HepG2 (cell line): ENCODE data around the gene HSPA1L. TPM values are rescaled to one million over a fixed set of nuclear protein-coding genes. Genes with fewer than 3 reads are reported as not detected.

Experiments
- HDAC2 ChIP-seq: sonication (generic); formaldehyde crosslinking; IDR thresholded peaks from 2 replicates; pipeline ENCODE4 v1.4.0; 2020; ENCODE audit warnings: missing genetic modification reagents
- KAT7 ChIP-seq: IDR thresholded peaks from 2 replicates; pipeline ENCODE4 v1.6.1; 2018; ENCODE audit warnings: borderline replicate concordance, missing compliant biosample characterization
- MXD4 ChIP-seq: IDR thresholded peaks from 2 replicates; pipeline ENCODE4 v1.6.1; 2016; ENCODE audit warnings: mild to moderate bottlenecking, missing biosample characterization, missing genetic modification reagents
- REXO4 ChIP-seq: sonication (generic); formaldehyde crosslinking; IDR thresholded peaks from 2 replicates; pipeline ENCODE4 v1.8.0; 2022; ENCODE audit warnings: missing genetic modification reagents, mild to moderate bottlenecking, borderline replicate concordance
- ZMYM3 ChIP-seq: sonication (generic); formaldehyde crosslinking; IDR thresholded peaks from 2 replicates; pipeline ENCODE4 v1.5.1; 2020; ENCODE audit warnings: mild to moderate bottlenecking, missing genetic modification reagents
- ZNF264 ChIP-seq: sonication (generic); formaldehyde crosslinking; IDR thresholded peaks from 2 replicates; pipeline ENCODE4 v1.4.0; 2020; ENCODE audit warnings: missing genetic modification reagents
- ZNF549 ChIP-seq: sonication (generic); formaldehyde crosslinking; IDR thresholded peaks from 2 replicates; pipeline ENCODE4 v1.5.0; 2020; ENCODE audit warnings: missing genetic modification reagents
- ZNF777 ChIP-seq: sonication (generic); formaldehyde crosslinking; IDR thresholded peaks from 2 replicates; pipeline ENCODE4 v1.4.0; 2020; ENCODE audit warnings: missing genetic modification reagents
- ZSCAN21 ChIP-seq: sonication (generic); formaldehyde crosslinking; IDR thresholded peaks from 2 replicates; pipeline ENCODE4 v1.8.0; 2022; ENCODE audit warnings: mild to moderate bottlenecking, missing genetic modification reagents, moderate library complexity, borderline replicate concordance
- polyA plus RNA-seq, 8 experiments: library from polyadenylated mRNA; depleted of rRNA in 3 of 8; stranded (reverse) in 7 of 8; unstranded in 1 of 8; fragments of >200 nt; fragmentation: Illumina TruSeq in 4 of 8; extraction: Trizol in 4 of 8; gene quantifications; 2 replicates each; pipeline versions ENCODE4 v1.2.1 to v1.2.3, GENCODE V29; 2011 to 2016; ENCODE audit warnings: low read depth in 4 of 8, missing spikeins in 1 of 8, mixed read lengths in 1 of 8; ENCODE audit not compliant: insufficient read depth in 1 of 8
- total RNA-seq, 5 experiments: library from RNA; depleted of rRNA; stranded (reverse); fragments of >200 nt; fragmentation: Illumina TruSeq; extraction: Trizol; gene quantifications; 2 replicates each; pipeline ENCODE4 v1.2.3, GENCODE V29; 2016; ENCODE audit warnings: low read depth in 1 of 5
- TF ChIP-seq, protein P1 (sequence below): sonication (generic); formaldehyde crosslinking; IDR thresholded peaks from 2 replicates; pipeline ENCODE4 v1.5.0; 2020; ENCODE audit warnings: missing genetic modification reagents
- TF ChIP-seq, protein P2 (sequence below): sonication (generic); formaldehyde crosslinking; IDR thresholded peaks from 2 replicates; pipeline ENCODE4 v1.4.0; 2020; ENCODE audit warnings: mild to moderate bottlenecking, missing genetic modification reagents
- TF ChIP-seq, protein P3 (sequence below): sonication (generic); formaldehyde crosslinking; IDR thresholded peaks from 2 replicates; pipeline ENCODE4 v1.5.1; 2020; ENCODE audit warnings: mild to moderate bottlenecking, missing genetic modification reagents, borderline replicate concordance
- TF ChIP-seq, protein P4 (sequence below): IDR thresholded peaks from 2 replicates; pipeline ENCODE4 v1.6.1; 2016; ENCODE audit warnings: missing biosample characterization, missing genetic modification reagents, low read depth
- TF ChIP-seq, protein P5 (sequence below): sonication (generic); formaldehyde crosslinking; IDR thresholded peaks from 2 replicates; pipeline ENCODE4 v1.4.0; 2020; ENCODE audit warnings: missing genetic modification reagents, borderline replicate concordance
- TF ChIP-seq, protein P6 (sequence below): sonication (generic); formaldehyde crosslinking; IDR thresholded peaks from 2 replicates; pipeline ENCODE4 v1.4.0; 2020; ENCODE audit warnings: missing genetic modification reagents

HSPA1L gene
- total and polyA plus RNA-seq, 2 of the 13 experiments (the other 11 are each of a cell fraction or from before 2014, with no cell fraction given) = 0.55 to 1.0 TPM

DNA sequence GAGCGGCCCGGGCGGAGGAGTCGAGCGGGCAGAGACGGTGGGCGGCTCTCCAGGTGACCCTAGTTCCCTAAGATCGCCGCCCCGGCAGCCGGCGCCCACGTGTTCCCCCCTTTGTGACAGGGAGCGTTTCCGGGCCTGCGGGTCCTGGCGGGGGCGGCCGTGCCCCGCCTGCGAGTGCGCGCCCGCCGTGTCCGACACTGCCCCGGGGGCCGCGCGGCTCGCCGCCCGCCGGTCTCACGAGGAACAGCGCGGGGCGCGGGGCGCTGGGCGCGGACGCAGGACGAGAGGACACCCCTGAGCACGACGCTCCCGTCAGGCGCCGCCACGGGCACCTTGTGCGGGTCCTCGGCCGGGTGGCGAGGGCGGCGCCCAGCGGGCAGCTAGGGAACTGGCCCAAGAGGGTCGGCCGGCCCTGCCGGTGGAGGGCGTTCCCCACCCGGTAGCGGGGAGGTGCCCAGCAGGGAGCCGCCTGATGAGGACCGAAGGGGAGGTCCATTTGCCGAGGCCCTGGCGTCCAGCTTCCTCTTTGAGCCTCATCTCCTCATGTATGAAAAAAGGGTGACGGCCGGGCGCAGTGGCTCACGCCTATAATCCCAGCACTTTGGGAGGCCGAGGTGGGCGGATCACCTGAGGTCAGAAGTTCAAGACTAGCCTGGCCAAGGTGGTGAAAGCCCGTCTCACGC is 19.3 kb downstream of the HSPA1L start, which contains the start of gene VARS1 (continued):
- TF ChIP-seq, protein P1, sequence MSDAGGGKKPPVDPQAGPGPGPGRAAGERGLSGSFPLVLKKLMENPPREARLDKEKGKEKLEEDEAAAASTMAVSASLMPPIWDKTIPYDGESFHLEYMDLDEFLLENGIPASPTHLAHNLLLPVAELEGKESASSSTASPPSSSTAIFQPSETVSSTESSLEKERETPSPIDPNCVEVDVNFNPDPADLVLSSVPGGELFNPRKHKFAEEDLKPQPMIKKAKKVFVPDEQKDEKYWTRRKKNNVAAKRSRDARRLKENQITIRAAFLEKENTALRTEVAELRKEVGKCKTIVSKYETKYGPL (CRISPR knock-in tag) = no peak; the same call in none of the 2 replicates
- peak; percentile 93 for TF ChIP-seq ZNF777
- TF ChIP-seq KAT7 (CRISPR knock-in tag) = peak; percentile 91; the same call in 1 of the 2 replicates
- peak; percentile 94 for TF ChIP-seq ZMYM3
- peak; percentile 100 for TF ChIP-seq MXD4 (CRISPR knock-in tag)
- TF ChIP-seq, protein P2, sequence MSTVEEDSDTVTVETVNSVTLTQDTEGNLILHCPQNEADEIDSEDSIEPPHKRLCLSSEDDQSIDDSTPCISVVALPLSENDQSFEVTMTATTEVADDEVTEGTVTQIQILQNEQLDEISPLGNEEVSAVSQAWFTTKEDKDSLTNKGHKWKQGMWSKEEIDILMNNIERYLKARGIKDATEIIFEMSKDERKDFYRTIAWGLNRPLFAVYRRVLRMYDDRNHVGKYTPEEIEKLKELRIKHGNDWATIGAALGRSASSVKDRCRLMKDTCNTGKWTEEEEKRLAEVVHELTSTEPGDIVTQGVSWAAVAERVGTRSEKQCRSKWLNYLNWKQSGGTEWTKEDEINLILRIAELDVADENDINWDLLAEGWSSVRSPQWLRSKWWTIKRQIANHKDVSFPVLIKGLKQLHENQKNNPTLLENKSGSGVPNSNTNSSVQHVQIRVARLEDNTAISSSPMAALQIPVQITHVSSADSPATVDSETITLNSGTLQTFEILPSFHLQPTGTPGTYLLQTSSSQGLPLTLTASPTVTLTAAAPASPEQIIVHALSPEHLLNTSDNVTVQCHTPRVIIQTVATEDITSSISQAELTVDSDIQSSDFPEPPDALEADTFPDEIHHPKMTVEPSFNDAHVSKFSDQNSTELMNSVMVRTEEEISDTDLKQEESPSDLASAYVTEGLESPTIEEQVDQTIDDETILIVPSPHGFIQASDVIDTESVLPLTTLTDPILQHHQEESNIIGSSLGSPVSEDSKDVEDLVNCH (CRISPR knock-in tag) = no peak
- TF ChIP-seq, protein P3, sequence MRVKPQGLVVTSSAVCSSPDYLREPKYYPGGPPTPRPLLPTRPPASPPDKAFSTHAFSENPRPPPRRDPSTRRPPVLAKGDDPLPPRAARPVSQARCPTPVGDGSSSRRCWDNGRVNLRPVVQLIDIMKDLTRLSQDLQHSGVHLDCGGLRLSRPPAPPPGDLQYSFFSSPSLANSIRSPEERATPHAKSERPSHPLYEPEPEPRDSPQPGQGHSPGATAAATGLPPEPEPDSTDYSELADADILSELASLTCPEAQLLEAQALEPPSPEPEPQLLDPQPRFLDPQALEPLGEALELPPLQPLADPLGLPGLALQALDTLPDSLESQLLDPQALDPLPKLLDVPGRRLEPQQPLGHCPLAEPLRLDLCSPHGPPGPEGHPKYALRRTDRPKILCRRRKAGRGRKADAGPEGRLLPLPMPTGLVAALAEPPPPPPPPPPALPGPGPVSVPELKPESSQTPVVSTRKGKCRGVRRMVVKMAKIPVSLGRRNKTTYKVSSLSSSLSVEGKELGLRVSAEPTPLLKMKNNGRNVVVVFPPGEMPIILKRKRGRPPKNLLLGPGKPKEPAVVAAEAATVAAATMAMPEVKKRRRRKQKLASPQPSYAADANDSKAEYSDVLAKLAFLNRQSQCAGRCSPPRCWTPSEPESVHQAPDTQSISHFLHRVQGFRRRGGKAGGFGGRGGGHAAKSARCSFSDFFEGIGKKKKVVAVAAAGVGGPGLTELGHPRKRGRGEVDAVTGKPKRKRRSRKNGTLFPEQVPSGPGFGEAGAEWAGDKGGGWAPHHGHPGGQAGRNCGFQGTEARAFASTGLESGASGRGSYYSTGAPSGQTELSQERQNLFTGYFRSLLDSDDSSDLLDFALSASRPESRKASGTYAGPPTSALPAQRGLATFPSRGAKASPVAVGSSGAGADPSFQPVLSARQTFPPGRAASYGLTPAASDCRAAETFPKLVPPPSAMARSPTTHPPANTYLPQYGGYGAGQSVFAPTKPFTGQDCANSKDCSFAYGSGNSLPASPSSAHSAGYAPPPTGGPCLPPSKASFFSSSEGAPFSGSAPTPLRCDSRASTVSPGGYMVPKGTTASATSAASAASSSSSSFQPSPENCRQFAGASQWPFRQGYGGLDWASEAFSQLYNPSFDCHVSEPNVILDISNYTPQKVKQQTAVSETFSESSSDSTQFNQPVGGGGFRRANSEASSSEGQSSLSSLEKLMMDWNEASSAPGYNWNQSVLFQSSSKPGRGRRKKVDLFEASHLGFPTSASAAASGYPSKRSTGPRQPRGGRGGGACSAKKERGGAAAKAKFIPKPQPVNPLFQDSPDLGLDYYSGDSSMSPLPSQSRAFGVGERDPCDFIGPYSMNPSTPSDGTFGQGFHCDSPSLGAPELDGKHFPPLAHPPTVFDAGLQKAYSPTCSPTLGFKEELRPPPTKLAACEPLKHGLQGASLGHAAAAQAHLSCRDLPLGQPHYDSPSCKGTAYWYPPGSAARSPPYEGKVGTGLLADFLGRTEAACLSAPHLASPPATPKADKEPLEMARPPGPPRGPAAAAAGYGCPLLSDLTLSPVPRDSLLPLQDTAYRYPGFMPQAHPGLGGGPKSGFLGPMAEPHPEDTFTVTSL (CRISPR knock-in tag) = no peak
- TF ChIP-seq, protein P4, sequence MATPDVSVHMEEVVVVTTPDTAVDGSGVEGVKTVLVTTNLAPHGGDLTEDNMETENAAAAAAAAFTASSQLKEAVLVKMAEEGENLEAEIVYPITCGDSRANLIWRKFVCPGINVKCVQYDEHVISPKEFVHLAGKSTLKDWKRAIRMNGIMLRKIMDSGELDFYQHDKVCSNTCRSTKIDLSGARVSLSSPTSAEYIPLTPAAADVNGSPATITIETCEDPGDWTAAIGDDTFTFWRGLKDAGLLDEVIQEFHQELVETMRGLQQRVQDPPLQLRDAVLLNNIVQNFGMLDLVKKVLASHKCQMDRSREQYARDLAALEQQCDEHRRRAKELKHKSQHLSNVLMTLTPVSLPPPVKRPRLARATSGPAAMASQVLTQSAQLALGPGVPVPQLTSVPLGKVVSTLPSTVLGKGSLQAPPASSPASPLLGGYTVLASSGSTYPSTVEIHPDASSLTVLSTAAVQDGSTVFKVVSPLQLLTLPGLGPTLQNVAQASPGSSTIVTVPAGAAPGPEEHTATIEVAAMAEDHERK = no peak
- TF ChIP-seq ZNF549 (CRISPR knock-in tag) = no peak
- TF ChIP-seq ZNF264 (CRISPR knock-in tag) = no peak
- TF ChIP-seq REXO4 (CRISPR knock-in tag) = no peak
- peak; percentile 86; the same call in 1 of the 2 replicates for TF ChIP-seq ZSCAN21 (CRISPR knock-in tag)
- TF ChIP-seq, protein P5, sequence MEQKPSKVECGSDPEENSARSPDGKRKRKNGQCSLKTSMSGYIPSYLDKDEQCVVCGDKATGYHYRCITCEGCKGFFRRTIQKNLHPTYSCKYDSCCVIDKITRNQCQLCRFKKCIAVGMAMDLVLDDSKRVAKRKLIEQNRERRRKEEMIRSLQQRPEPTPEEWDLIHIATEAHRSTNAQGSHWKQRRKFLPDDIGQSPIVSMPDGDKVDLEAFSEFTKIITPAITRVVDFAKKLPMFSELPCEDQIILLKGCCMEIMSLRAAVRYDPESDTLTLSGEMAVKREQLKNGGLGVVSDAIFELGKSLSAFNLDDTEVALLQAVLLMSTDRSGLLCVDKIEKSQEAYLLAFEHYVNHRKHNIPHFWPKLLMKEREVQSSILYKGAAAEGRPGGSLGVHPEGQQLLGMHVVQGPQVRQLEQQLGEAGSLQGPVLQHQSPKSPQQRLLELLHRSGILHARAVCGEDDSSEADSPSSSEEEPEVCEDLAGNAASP = peak; percentile 8; the same call in 1 of the 2 replicates
- TF ChIP-seq, protein P6, sequence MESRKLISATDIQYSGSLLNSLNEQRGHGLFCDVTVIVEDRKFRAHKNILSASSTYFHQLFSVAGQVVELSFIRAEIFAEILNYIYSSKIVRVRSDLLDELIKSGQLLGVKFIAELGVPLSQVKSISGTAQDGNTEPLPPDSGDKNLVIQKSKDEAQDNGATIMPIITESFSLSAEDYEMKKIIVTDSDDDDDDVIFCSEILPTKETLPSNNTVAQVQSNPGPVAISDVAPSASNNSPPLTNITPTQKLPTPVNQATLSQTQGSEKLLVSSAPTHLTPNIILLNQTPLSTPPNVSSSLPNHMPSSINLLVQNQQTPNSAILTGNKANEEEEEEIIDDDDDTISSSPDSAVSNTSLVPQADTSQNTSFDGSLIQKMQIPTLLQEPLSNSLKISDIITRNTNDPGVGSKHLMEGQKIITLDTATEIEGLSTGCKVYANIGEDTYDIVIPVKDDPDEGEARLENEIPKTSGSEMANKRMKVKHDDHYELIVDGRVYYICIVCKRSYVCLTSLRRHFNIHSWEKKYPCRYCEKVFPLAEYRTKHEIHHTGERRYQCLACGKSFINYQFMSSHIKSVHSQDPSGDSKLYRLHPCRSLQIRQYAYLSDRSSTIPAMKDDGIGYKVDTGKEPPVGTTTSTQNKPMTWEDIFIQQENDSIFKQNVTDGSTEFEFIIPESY (CRISPR knock-in tag) = no peak
- TF ChIP-seq HDAC2 (CRISPR knock-in tag) = peak; percentile 14; the same call in 1 of the 2 replicates
